ENCODE data around the gene MIPEP.

- TF ChIP-seq CTCF (IDR thresholded peaks at IDR 0.05; ENCODE audit: low read length) = no peak
- no peak for TF ChIP-seq EZH2 (IDR thresholded peaks at IDR 0.05; ENCODE audit: borderline replicate concordance, low read length)
Observed at GRCh38 chr13:23806874-23807526, 82.2 kb downstream of the MIPEP start.

Data from OCI-LY1 (cell line).